Measurements from ENCODE around the gene IGFBP4. TPM values are rescaled to one million over a fixed set of nuclear protein-coding genes. Genes with fewer than 3 reads are reported as not detected.

The IGFBP4 gene
- polyA plus RNA-seq, 1 of the 3 experiments (the other 2 are of a cell fraction) = 128 TPM

- no peak for TF ChIP-seq YY1 (IDR thresholded peaks at IDR 0.05; ENCODE audit: low read depth)
Observed at GRCh38 chr17:40500190-40500589, 56.9 kb downstream of the IGFBP4 start (continued).

- H3F3A ChIP-seq (replicated peaks; ENCODE audit: insufficient read depth) = peaks cover 6% of the 10 kb centered on the region
Observed at GRCh38 chr17:40500709-40501108, 57.5 kb downstream of the IGFBP4 start.

More at GRCh38 chr17:40500709-40501108, 57.5 kb downstream of the IGFBP4 start:
- peaks cover 5 to 11% of the 10 kb centered on the region in 2 experiments; a peak in 1 of 4 replicates for H3K4me1 ChIP-seq (ENCODE audit: control insufficient read depth in 1 of 2, insufficient read depth in 2 of 2, low read depth in 1 of 2, low read length in 1 of 2)
- no peak for DNase-seq
- no peak overlapping the region for H3K4me2 ChIP-seq
- TF ChIP-seq YY1 (IDR thresholded peaks at IDR 0.05; ENCODE audit: low read depth) (no peak), MAX (IDR thresholded peaks at IDR 0.05; ENCODE audit: low read depth) (no peak), EP300 (IDR thresholded peaks at IDR 0.05; ENCODE audit: borderline replicate concordance in 1 of 2, low read depth in 1 of 2, low read length in 1 of 2) (no peak), CHD2 (IDR thresholded peaks at IDR 0.05; ENCODE audit: low read length, partially characterized antibody) (no peak), REST (IDR thresholded peaks at IDR 0.05; ENCODE audit: low read depth, low read length) (no peak), IRF3 (IDR thresholded peaks at IDR 0.05; ENCODE audit: low read depth, low read length) (no peak), TCF12 (IDR thresholded peaks at IDR 0.05) (no peak), FOXJ3 (CRISPR knock-in tag; IDR thresholded peaks at IDR 0.05) (no peak), SMC3 (IDR thresholded peaks at IDR 0.05; ENCODE audit: low read depth, low read length) (no peak), GABPA (IDR thresholded peaks at IDR 0.05; ENCODE audit: low read depth) (no peak), MXI1 (IDR thresholded peaks at IDR 0.05; ENCODE audit: low read depth, low read length) (no peak), TAF1 (IDR thresholded peaks at IDR 0.05; ENCODE audit: borderline replicate concordance, low read depth, low read length) (no peak), ZBTB33 (IDR thresholded peaks at IDR 0.05; ENCODE audit: borderline replicate concordance, low read depth) (no peak), ELF1 (IDR thresholded peaks at IDR 0.05) (no peak), RAD21 (IDR thresholded peaks at IDR 0.05; ENCODE audit: low read length) (no peak), JUND (IDR thresholded peaks at IDR 0.05) (no peak), RCOR1 (IDR thresholded peaks at IDR 0.05; ENCODE audit: low read length) (no peak), TEAD4 (IDR thresholded peaks at IDR 0.05; ENCODE audit: borderline replicate concordance, insufficient read depth) (no peak), EZH2phosphoT487 (IDR thresholded peaks at IDR 0.05; ENCODE audit: borderline replicate concordance, low read depth) (no peak), PBX3 (IDR thresholded peaks at IDR 0.05) (no peak)
- POLR2A ChIA-PET = interaction anchor here (2.3 kb wide), 1 partner anchor 10 kb away, joined by 11 read pairs; no protein-coding TSS in a partner anchor
- H3K4me3 ChIP-seq (ENCODE audit: low read depth in 2 of 2, low read length in 1 of 2) = no peak overlapping the region
- no peak overlapping the region for H2AFZ ChIP-seq (ENCODE audit: low read depth)
- no peaks in the 10 kb centered on the region for H3K36me3 ChIP-seq (replicated peaks in 1 of 2; ENCODE audit: control insufficient read depth in 1 of 2, insufficient read depth in 2 of 2, low read length in 1 of 2)
- no peaks in the 10 kb centered on the region for H3K9me3 ChIP-seq
- H3K27me3 ChIP-seq (ENCODE audit: insufficient read depth) = no peaks in the 10 kb centered on the region
- H3K27ac ChIP-seq (ENCODE audit: low read depth in 2 of 2, low read length in 1 of 2) = no peak overlapping the region
- H4K20me1 ChIP-seq (ENCODE audit: insufficient read depth) = no peaks in the 10 kb centered on the region
- no peaks in the 10 kb centered on the region for H3K79me2 ChIP-seq (ENCODE audit: insufficient read depth)
- WGBS (ENCODE audit: low lambda C conversion rate) = 94% methylated on average over 10 of the region's 10 CpGs
- no peak overlapping the region for H3K9ac ChIP-seq
- CTCF ChIA-PET = interaction anchor here (1.6 to 3.6 kb wide), 4 partner anchors 11 to 32 kb away, joined by 5 to 37 read pairs (median 10); no protein-coding TSS in a partner anchor
- no peaks in the 10 kb centered on the region for H3K9me2 ChIP-seq
